K562 (cell line): ENCODE data around the gene TLCD5. TPM values are rescaled to one million over a fixed set of nuclear protein-coding genes. Genes with fewer than 3 reads are reported as not detected.
A peak's percentile ranks its signal among the peaks of the same experiment; 100 is the strongest.

ENCODE experiments used
- BCOR ChIP-seq: fragments of 450-650 bp; IDR thresholded peaks from 2 replicates; pipeline ENCODE4 v1.6.1; 2016
- BRD9 ChIP-seq: fragments of 450-650 bp; IDR thresholded peaks from 2 replicates; pipeline ENCODE4 v1.6.1; 2018; ENCODE audit warnings: low read depth; ENCODE audit not compliant: partially characterized antibody
- CC2D1A ChIP-seq: fragments of 450-650 bp; IDR thresholded peaks from 2 replicates; pipeline ENCODE4 v1.6.1; 2017; ENCODE audit warnings: mild to moderate bottlenecking
- CHAMP1 ChIP-seq: fragments of 450-650 bp; IDR thresholded peaks from 2 replicates; pipeline ENCODE4 v1.6.1; 2016; ENCODE audit warnings: mild to moderate bottlenecking
- DACH1 ChIP-seq: fragments of 450-650 bp; IDR thresholded peaks from 2 replicates; pipeline ENCODE4 v1.6.1; 2018; ENCODE audit not compliant: partially characterized antibody
- DPF2 ChIP-seq: fragments of 450-650 bp; IDR thresholded peaks from 2 replicates; pipeline ENCODE4 v1.6.1; 2016
- ELF4 ChIP-seq: fragments of 450-650 bp; formaldehyde crosslinking; IDR thresholded peaks from 2 replicates; pipeline ENCODE4 v1.4.0; 2022; ENCODE audit warnings: missing genetic modification characterization
- EP300 ChIP-seq: IDR thresholded peaks from 2 replicates; pipeline ENCODE4 v1.6.1; 2012; ENCODE audit warnings: low read length, improper control_type of control experiment
- ESRRA ChIP-seq: fragments of 450-650 bp; IDR thresholded peaks from 2 replicates; pipeline ENCODE4 v1.6.1; 2014; ENCODE audit warnings: low read depth, mild to moderate bottlenecking, moderate library complexity, borderline replicate concordance
- HDAC1 ChIP-seq, 2 experiments: fragments of 450-650 bp; IDR thresholded peaks; 2 replicates each; pipeline ENCODE4 v1.6.1; 2016 to 2017; ENCODE audit warnings: inconsistent platforms in 1 of 2, mild to moderate bottlenecking in 1 of 2, moderate library complexity in 1 of 2
- JUND ChIP-seq, 2 experiments: IDR thresholded peaks; 2 replicates in 1 of 2; 3 replicates in 1 of 2; pipeline ENCODE4 v1.6.1; 2011; ENCODE audit warnings: borderline replicate concordance in 2 of 2, low read depth in 2 of 2, low read length in 2 of 2, improper control_type of control experiment in 1 of 2, missing biosample characterization in 1 of 2, missing genetic modification characterization in 1 of 2, missing genetic modification reagents in 1 of 2
- LCOR ChIP-seq: sonication (generic); formaldehyde crosslinking; IDR thresholded peaks from 2 replicates; pipeline ENCODE4 v1.8.0; 2022; ENCODE audit warnings: mild to moderate bottlenecking, missing genetic modification reagents
- LEF1 ChIP-seq: fragments of 450-650 bp; IDR thresholded peaks from 2 replicates; pipeline ENCODE4 v1.6.1; 2016; ENCODE audit warnings: mild to moderate bottlenecking
- MAFK ChIP-seq: IDR thresholded peaks from 2 replicates; pipeline ENCODE4 v1.6.1; 2011; ENCODE audit warnings: low read length, improper control_type of control experiment
- MYNN ChIP-seq, 2 experiments: sonication (generic); formaldehyde crosslinking in 1 of 2; IDR thresholded peaks; 2 replicates each; pipeline versions ENCODE4 v1.5.0 to v1.6.1; 2016 to 2020; ENCODE audit warnings: antibody characterized with exemption in 1 of 2, missing genetic modification reagents in 1 of 2
- NFYB ChIP-seq: IDR thresholded peaks from 2 replicates; pipeline ENCODE4 v1.6.1; 2011; ENCODE audit warnings: mild to moderate bottlenecking, moderate library complexity; ENCODE audit not compliant: insufficient read length; ENCODE audit errors: extremely low read depth
- SIN3A ChIP-seq, 2 experiments: fragments of 150-350 bp in 1 of 2; IDR thresholded peaks; 2 replicates each; pipeline ENCODE4 v1.6.1; 2011 to 2016; ENCODE audit warnings: borderline replicate concordance in 2 of 2, low read depth in 2 of 2, low read length in 2 of 2, mild to moderate bottlenecking in 2 of 2, moderate library complexity in 2 of 2; ENCODE audit not compliant: control insufficient read depth in 1 of 2
- SMARCE1 ChIP-seq: fragments of 450-650 bp; IDR thresholded peaks from 2 replicates; pipeline ENCODE4 v1.7.1; 2016; ENCODE audit warnings: mild to moderate bottlenecking
- SRSF1 ChIP-seq: fragments of 200-400 bp; formaldehyde crosslinking; IDR thresholded peaks from 2 replicates; pipeline ENCODE4 v1.6.1; 2017; ENCODE audit warnings: mild to moderate bottlenecking, low read depth, low read length, moderate library complexity
- TAL1 ChIP-seq: fragments of 450-650 bp; IDR thresholded peaks from 2 replicates; pipeline ENCODE4 v1.6.1; 2016; ENCODE audit warnings: mild to moderate bottlenecking
- TBP ChIP-seq: optimal IDR thresholded peaks from 2 replicates; pipeline ENCODE3; 2011; ENCODE audit warnings: low read depth, low read length, improper control_type of control experiment
- ZBTB11 ChIP-seq, 3 experiments: fragments of 200-800 bp in 1 of 3; fragments of 250-450 bp in 1 of 3; fragments of 450-650 bp in 1 of 3; sonication (Bioruptor Pico) in 1 of 3; sonication (Bioruptor generic) in 1 of 3; formaldehyde crosslinking in 1 of 3; IDR thresholded peaks; 2 replicates each; pipeline versions ENCODE4 v1.6.1 to v1.8.0; 2016 to 2022; ENCODE audit warnings: mild to moderate bottlenecking in 2 of 3, missing genetic modification characterization in 2 of 3, missing compliant biosample characterization in 1 of 3, moderate library complexity in 1 of 3
- ZNF24 ChIP-seq: fragments of 450-650 bp; IDR thresholded peaks from 2 replicates; pipeline ENCODE4 v1.6.1; 2016
- ZNF76 ChIP-seq: fragments of 250-450 bp; sonication (Bioruptor Pico); IDR thresholded peaks from 2 replicates; pipeline ENCODE4 v1.4.0; 2020; ENCODE audit warnings: mild to moderate bottlenecking, moderate library complexity, borderline replicate concordance
- polyA plus RNA-seq, 8 experiments: library from polyadenylated mRNA; depleted of rRNA in 4 of 8; stranded (reverse) in 5 of 8; unstranded in 3 of 8; fragments of >200 nt; fragmentation: Nextera tagmentation in 2 of 8; fragmentation: Illumina TruSeq in 1 of 8; extraction: Ambion mirVana in 2 of 8; extraction: Trizol in 1 of 8; gene quantifications; 2 replicates each; pipeline versions ENCODE4 v1.2.1 to v1.2.3, GENCODE V29; 2011 to 2014; ENCODE audit warnings: inconsistent platforms in 1 of 8, missing spikeins in 1 of 8
- total RNA-seq, 7 experiments: library from RNA; depleted of rRNA in 6 of 7; stranded (reverse); fragments of >200 nt in 6 of 7; fragmentation: Illumina TruSeq in 2 of 7; extraction: Trizol in 2 of 7; gene quantifications; 2 replicates each; pipeline versions ENCODE4 v1.2.1 to v1.2.3, GENCODE V29; 2011 to 2021; ENCODE audit warnings: low replicate concordance in 1 of 7

The TLCD5 gene
- total and polyA plus RNA-seq, 9 of the 15 experiments (the other 6 are each of a cell fraction or from before 2014, with no cell fraction given) = 0.94 to 5.1 (median 1.6) TPM

GRCh38 chr11:120339394-120339890 lies 14.3 kb downstream of the TLCD5 start (continued):
- TF ChIP-seq ZBTB11 (CRISPR knock-in tag; IDR thresholded peaks at IDR 0.05) (no peak), BRD9 (peak; percentile 63), SIN3A (IDR thresholded peaks at IDR 0.05; ENCODE audit: borderline replicate concordance in 2 of 2, control insufficient read depth in 1 of 2, low read depth in 2 of 2, low read length in 2 of 2) (peak in 1 of 2 experiments; percentile 57; a peak in 1 of 4 replicates), CC2D1A (peak; percentile 37; the same call in 1 of the 2 replicates), DACH1 (peak; percentile 58), ELF4 (peak; percentile 68; the same call in 1 of the 2 replicates), CHAMP1 (peak; percentile 63; the same call in 1 of the 2 replicates), TAL1 (peak; percentile 94), BCOR (peak; percentile 74; the same call in 1 of the 2 replicates), NFYB (peak; percentile 41), HDAC1 (IDR thresholded peaks at IDR 0.05) (peak in 1 of 2 experiments; percentile 92; a peak in 2 of 4 replicates), DPF2 (peak; percentile 97), JUND (IDR thresholded peaks at IDR 0.05; ENCODE audit: borderline replicate concordance, low read depth, low read length) (peak; percentile 70), JUND (tag; IDR thresholded peaks at IDR 0.05; ENCODE audit: borderline replicate concordance, low read depth, low read length) (peak; percentile 64; the same call in 1 of the 3 replicates), ESRRA (peak; percentile 56; the same call in 1 of the 2 replicates), MAFK (0 out of 2 replicates have a peak, but pooled peaks have one; percentile 11), TBP (peak; percentile 76), ZNF76 (CRISPR knock-in tag) (no peak), EP300 (peak; percentile 96), SRSF1 (no peak), LEF1 (peak; percentile 83), SMARCE1 (peak; percentile 91), MYNN (IDR thresholded peaks at IDR 0.05) (peak; percentile 83), MYNN (CRISPR knock-in tag; IDR thresholded peaks at IDR 0.05) (no peak), LCOR (peak; percentile 92; the same call in 1 of the 2 replicates), ZNF24 (no peak)
